ENCODE results near the gene MAP3K7CL.

The MAP3K7CL gene

DNA sequence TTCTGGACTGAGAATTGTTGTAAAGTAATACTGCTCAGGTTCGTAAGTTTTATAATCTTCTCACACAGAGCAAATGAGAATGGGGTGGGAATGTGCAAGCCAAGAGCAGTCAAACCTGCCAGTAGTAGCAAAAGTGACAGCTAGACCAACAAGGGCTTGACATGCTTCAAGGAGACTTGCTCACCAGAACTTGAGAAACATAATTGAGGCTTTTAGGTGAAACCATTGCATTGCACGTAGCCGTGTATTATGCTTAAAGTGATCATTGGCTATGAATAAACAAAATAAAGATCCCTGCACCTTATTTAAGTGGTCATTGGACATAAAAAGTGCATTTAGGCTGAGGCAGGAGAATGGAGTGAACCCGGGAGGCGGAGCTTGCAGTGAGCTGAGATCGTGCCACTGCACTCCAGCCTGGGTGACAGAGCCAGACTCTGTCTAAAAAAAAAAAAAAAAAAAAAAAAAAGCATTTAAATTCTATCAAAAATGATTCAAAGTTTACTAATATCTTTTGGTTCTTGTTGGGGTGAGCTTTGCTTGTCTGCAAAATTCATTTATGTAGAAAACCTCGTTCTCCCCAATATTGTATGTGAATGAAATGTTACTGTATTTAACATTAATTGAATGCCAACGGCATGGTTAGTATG, 45.2 kb upstream of the MAP3K7CL start:
- 0 out of 2 replicates have a peak, but pooled peaks cover 4% of the 10 kb centered on the region for H3K4me1 ChIP-seq (ENCODE audit: low read length)
- TF ChIP-seq, protein P1, sequence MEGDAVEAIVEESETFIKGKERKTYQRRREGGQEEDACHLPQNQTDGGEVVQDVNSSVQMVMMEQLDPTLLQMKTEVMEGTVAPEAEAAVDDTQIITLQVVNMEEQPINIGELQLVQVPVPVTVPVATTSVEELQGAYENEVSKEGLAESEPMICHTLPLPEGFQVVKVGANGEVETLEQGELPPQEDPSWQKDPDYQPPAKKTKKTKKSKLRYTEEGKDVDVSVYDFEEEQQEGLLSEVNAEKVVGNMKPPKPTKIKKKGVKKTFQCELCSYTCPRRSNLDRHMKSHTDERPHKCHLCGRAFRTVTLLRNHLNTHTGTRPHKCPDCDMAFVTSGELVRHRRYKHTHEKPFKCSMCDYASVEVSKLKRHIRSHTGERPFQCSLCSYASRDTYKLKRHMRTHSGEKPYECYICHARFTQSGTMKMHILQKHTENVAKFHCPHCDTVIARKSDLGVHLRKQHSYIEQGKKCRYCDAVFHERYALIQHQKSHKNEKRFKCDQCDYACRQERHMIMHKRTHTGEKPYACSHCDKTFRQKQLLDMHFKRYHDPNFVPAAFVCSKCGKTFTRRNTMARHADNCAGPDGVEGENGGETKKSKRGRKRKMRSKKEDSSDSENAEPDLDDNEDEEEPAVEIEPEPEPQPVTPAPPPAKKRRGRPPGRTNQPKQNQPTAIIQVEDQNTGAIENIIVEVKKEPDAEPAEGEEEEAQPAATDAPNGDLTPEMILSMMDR (IDR thresholded peaks at IDR 0.05; ENCODE audit: low read depth, low read length), result no peak
- no peak overlapping the region for H3K4me3 ChIP-seq (ENCODE audit: low read length)
- H3K27me3 ChIP-seq (ENCODE audit: low read depth, low read length), result no peaks in the 10 kb centered on the region
- no peak overlapping the region for H2AFZ ChIP-seq (ENCODE audit: low read depth, low read length)
- peaks cover 4% of the 10 kb centered on the region for H3K79me2 ChIP-seq (ENCODE audit: low read length)
- H3K9me3 ChIP-seq (ENCODE audit: insufficient read depth, low read length), result no peaks in the 10 kb centered on the region
- no peaks in the 10 kb centered on the region for H4K20me1 ChIP-seq (ENCODE audit: insufficient read depth, low read length)
- H3K9ac ChIP-seq (ENCODE audit: low read length), result no peak overlapping the region
- no peak overlapping the region for H3K27ac ChIP-seq (ENCODE audit: low read length)
- H3K36me3 ChIP-seq (replicated peaks; ENCODE audit: low read depth, low read length), result no peaks in the 10 kb centered on the region
- no peak overlapping the region for H3K4me2 ChIP-seq (ENCODE audit: low read length)

DNA sequence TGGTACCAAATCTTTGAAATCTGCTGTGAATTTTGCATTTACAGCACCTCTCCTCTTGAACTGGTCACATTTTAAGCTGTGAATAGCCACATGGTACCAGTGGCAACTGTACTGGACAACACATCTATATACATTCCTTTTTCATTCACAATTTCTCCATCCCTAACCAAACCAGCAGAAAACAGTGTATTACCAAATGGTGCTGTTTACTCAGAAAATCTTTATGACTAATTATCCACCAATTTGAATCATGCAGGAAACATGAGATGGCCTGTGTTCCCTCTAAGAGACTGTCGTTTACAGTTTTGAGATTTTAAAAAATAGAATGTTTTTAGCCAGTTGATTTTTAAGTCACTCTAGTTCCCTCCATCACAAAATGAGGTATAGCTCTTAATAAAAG, 39.4 kb upstream of the MAP3K7CL start:
- no peak overlapping the region for H3K27ac ChIP-seq (ENCODE audit: low read length)

DNA sequence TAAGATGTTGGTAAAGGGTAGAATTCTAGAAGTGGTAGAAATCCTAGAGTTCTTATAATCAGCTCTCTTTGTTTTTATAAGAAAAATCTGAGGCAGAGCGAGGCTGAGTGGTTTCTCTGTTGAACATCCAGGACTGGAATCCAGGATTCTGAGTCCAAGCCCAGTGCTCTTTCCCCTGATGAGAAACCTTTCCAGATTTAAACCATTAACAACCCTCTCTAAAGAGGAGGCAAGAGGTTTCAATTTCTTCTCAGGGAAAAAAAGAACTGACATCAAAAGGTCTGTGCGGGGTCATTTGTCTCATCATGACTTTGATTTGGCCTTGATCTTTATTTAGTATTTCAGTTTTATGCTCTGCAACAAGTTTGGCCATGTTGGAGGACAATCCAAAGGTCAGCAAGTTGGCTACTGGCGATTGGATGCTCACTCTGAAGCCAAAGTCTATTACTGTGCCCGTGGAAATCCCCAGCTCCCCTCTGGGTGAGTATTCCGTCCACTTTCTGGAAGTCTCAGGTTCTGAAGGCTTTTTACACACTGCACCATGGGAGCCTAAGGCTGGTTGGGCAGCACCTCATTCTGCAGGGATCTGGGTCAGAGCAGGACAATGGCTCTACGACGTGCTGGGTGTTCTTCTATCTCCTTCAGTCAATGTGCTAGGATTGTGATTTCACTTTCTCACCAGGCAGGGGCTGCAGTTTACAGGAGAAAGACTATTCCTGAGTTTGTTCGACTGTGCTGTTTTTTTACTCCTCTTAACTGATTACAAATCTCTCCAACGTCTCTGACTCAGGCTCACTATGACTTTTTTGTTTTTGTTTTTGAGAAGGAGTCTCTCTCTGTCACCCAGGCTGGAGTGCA, 38.1 kb upstream of the MAP3K7CL start:
- no peak overlapping the region for H3K27ac ChIP-seq (ENCODE audit: low read length)
- H2AFZ ChIP-seq (ENCODE audit: low read depth, low read length), result no peak overlapping the region
- H3K4me1 ChIP-seq (ENCODE audit: low read length), result no peaks in the 10 kb centered on the region
- TF ChIP-seq EZH2phosphoT487 (IDR thresholded peaks at IDR 0.05; ENCODE audit: low read depth), result no peak
- TF ChIP-seq, protein P1 (IDR thresholded peaks at IDR 0.05; ENCODE audit: low read depth, low read length), result no peak
- H3K36me3 ChIP-seq (replicated peaks; ENCODE audit: low read depth, low read length), result peaks cover 2% of the 10 kb centered on the region
- no peaks in the 10 kb centered on the region for H4K20me1 ChIP-seq (ENCODE audit: insufficient read depth, low read length)
- no peak overlapping the region for H3K4me2 ChIP-seq (ENCODE audit: low read length)
- no peak overlapping the region for H3K4me3 ChIP-seq (ENCODE audit: low read length)
- H3K9ac ChIP-seq (ENCODE audit: low read length), result no peak overlapping the region
- H3K79me2 ChIP-seq (ENCODE audit: low read length), result no peaks in the 10 kb centered on the region
- no peaks in the 10 kb centered on the region for H3K27me3 ChIP-seq (ENCODE audit: low read depth, low read length)
- H3K9me3 ChIP-seq (ENCODE audit: insufficient read depth, low read length), result no peaks in the 10 kb centered on the region

More for the DNA sequence above, 39.4 kb upstream of the MAP3K7CL start:
- TF ChIP-seq EZH2phosphoT487 (IDR thresholded peaks at IDR 0.05; ENCODE audit: low read depth), result no peak
- TF ChIP-seq, protein P1 (IDR thresholded peaks at IDR 0.05; ENCODE audit: low read depth, low read length), result no peak
- peaks cover 2% of the 10 kb centered on the region for H3K36me3 ChIP-seq (replicated peaks; ENCODE audit: low read depth, low read length)
- H3K4me1 ChIP-seq (ENCODE audit: low read length), result no peaks in the 10 kb centered on the region
- no peak overlapping the region for H3K4me3 ChIP-seq (ENCODE audit: low read length)
- no peaks in the 10 kb centered on the region for H3K27me3 ChIP-seq (ENCODE audit: low read depth, low read length)
- no peak overlapping the region for H3K9ac ChIP-seq (ENCODE audit: low read length)
- no peak overlapping the region for H3K4me2 ChIP-seq (ENCODE audit: low read length)
- no peaks in the 10 kb centered on the region for H3K79me2 ChIP-seq (ENCODE audit: low read length)
- H4K20me1 ChIP-seq (ENCODE audit: insufficient read depth, low read length), result no peaks in the 10 kb centered on the region
- H2AFZ ChIP-seq (ENCODE audit: low read depth, low read length), result no peak overlapping the region
- H3K9me3 ChIP-seq (ENCODE audit: insufficient read depth, low read length), result no peaks in the 10 kb centered on the region

DNA sequence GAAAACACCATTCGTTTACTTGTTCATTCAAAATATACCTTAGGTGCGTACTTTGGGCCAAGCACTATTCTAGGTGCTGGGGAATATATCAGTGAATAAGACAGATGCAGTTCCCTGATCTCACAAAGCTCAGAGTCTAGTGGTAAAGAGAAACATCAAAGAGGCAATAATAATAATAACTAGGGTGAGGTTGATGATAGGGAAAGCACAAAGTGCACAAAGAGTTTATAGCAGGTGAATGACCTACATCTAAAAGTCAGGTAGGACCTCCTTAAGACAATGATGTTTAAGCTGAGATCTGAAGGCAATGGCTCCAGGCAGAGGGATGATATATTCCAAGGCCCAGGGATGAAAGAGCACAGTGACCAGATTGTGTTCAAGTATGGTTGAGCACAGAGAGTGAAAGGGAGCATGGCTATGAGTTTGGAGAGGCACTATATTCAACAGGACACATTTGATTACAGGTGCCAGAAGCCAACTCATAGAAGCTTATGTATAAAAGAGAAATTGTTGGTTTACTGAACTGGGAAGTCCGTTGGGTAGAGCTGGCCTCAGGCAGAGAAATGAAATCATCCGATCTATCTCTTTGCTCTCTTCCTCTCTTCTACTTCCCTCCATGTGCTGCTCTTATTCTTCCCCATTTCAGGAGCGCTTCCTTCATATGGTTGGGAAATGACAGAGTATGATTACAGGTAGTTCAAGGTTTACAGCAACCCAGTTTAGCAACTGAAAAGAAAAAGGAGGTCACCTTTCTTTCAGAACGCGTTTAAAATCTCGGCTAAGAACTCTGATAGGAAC, 34.0 kb upstream of the MAP3K7CL start:
- Histone ChIP-seq H3K27ac (ENCODE audit: low read length) (no peak overlapping the region), H3K4me1 (ENCODE audit: low read length) (no peaks in the 10 kb centered on the region), H3K9me3 (ENCODE audit: insufficient read depth, low read length) (no peaks in the 10 kb centered on the region), H2AFZ (ENCODE audit: low read depth, low read length) (no peak overlapping the region), H4K20me1 (ENCODE audit: insufficient read depth, low read length) (no peaks in the 10 kb centered on the region), H3K79me2 (ENCODE audit: low read length) (no peaks in the 10 kb centered on the region), H3K4me3 (ENCODE audit: low read length) (no peak overlapping the region), H3K4me2 (ENCODE audit: low read length) (no peak overlapping the region), H3K27me3 (ENCODE audit: low read depth, low read length) (no peaks in the 10 kb centered on the region), H3K36me3 (replicated peaks; ENCODE audit: low read depth, low read length) (peaks cover 5% of the 10 kb centered on the region), H3K9ac (ENCODE audit: low read length) (no peak overlapping the region)
- TF ChIP-seq, protein P1 (IDR thresholded peaks at IDR 0.05; ENCODE audit: low read depth, low read length), result no peak
- no peak for TF ChIP-seq EZH2phosphoT487 (IDR thresholded peaks at IDR 0.05; ENCODE audit: low read depth)

Measured in OCI-LY3 (cell line).